Right ventricle myocardium inferior (tissue), 1 donor: ENCODE data around the gene CD44. TPM values are rescaled to one million over a fixed set of nuclear protein-coding genes. Genes with fewer than 3 reads are reported as not detected.

Experiments used
- ATAC-seq: fragments of 200-7000 bp; cut with Tn5 transposase; one replicate; pipeline ENCODE4 v1.9.1; 2020; ENCODE audit warnings: mild to moderate bottlenecking, moderate library complexity
- DNase-seq: peaks from one replicate; pipeline ENCODE4 v3.0.0; 2021; ENCODE audit errors: missing footprints
- intact Hi-C: fragments of 100-400 bp; cut with DNase I; formaldehyde crosslinking; loops from one replicate; pipeline ENCODE4 v1.11.0; 2022
- total RNA-seq: library from RNA; stranded (reverse); fragmentation: NEBNext Ultra II Directional; extraction: Animal tissue kit (Norgen Biotek cat#: 25700); gene quantifications from one replicate; pipeline ENCODE4 v1.2.1, GENCODE V29; 2021
- donor health status: DM: no; HTN: yes; CAD: no; lungs with severe emphysema.

Gene CD44
- total RNA-seq, 1 donor from 2014 or later, result 19.9 TPM

- ATAC-seq, result no peak
- intact Hi-C loops, result no loop called here
- no peak for DNase-seq
These were observed 27.7 kb downstream of the CD44 start for GRCh38 chr11:35166369-35167360.

GRCh38 chr11:35167426-35167954 is 28.5 kb downstream of the CD44 start:
- peak; percentile 75 for ATAC-seq
- intact Hi-C loops, result no loop called here
- no peak for DNase-seq

- no peak for ATAC-seq
- intact Hi-C loops, result no loop called here
These were observed 29.7 kb downstream of the CD44 start for GRCh38 chr11:35168671-35169070.

GRCh38 chr11:35169112-35169511 is 30.1 kb downstream of the CD44 start:
- ATAC-seq (no peak), DNase-seq (no peak)
- intact Hi-C loops, result no loop called here

More at GRCh38 chr11:35168671-35169070, 29.7 kb downstream of the CD44 start:
- DNase-seq, result no peak

GRCh38 chr11:35169754-35170153 is 30.8 kb downstream of the CD44 start:
- ATAC-seq, result no peak
- DNase-seq, result no peak
- intact Hi-C loops, result no loop called here

- no peak for ATAC-seq
- intact Hi-C loops, result no loop called here
- DNase-seq, result no peak
These were observed 31.5 kb downstream of the CD44 start for GRCh38 chr11:35170503-35170902.

- DNase-seq (no peak), ATAC-seq (no peak)
- intact Hi-C loops, result no loop called here
These were observed 32.3 kb downstream of the CD44 start for GRCh38 chr11:35171226-35171625.

GRCh38 chr11:35173011-35173511 is 34.1 kb downstream of the CD44 start:
- DNase-seq (peak; percentile 73), ATAC-seq (peak; percentile 59)
- intact Hi-C loops, result no loop called here

- ATAC-seq (no peak), DNase-seq (no peak)
- intact Hi-C loops, result no loop called here
These were observed 34.9 kb downstream of the CD44 start for GRCh38 chr11:35173616-35174566.

GRCh38 chr11:35174666-35175065 is 35.7 kb downstream of the CD44 start:
- intact Hi-C loops, result no loop called here
- ATAC-seq, result no peak
- no peak for DNase-seq

- ATAC-seq (no peak), DNase-seq (no peak)
- intact Hi-C loops, result no loop called here
These were observed 38.4 kb downstream of the CD44 start for GRCh38 chr11:35177370-35177769.

- ATAC-seq (no peak), DNase-seq (no peak)
- intact Hi-C loops, result no loop called here
These were observed 39.3 kb downstream of the CD44 start for GRCh38 chr11:35178067-35178805.

GRCh38 chr11:35178873-35179272 is 39.9 kb downstream of the CD44 start:
- intact Hi-C loops, result no loop called here
- ATAC-seq (no peak), DNase-seq (no peak)

GRCh38 chr11:35179466-35180135 is 40.6 kb downstream of the CD44 start:
- intact Hi-C loops, result no loop called here
- ATAC-seq (no peak), DNase-seq (no peak)

GRCh38 chr11:35180317-35181233 is 41.6 kb downstream of the CD44 start:
- ATAC-seq, result no peak
- intact Hi-C loops, result no loop called here

GRCh38 chr11:35182317-35182939 is 43.5 kb downstream of the CD44 start:
- DNase-seq (no peak), ATAC-seq (no peak)
- intact Hi-C loops, result no loop called here

More at GRCh38 chr11:35180317-35181233, 41.6 kb downstream of the CD44 start:
- DNase-seq, result no peak
